Measurements from ENCODE around the gene RAB23. TPM values are rescaled to one million over a fixed set of nuclear protein-coding genes. Genes with fewer than 3 reads are reported as not detected.

RAB23 gene
- total and polyA plus RNA-seq, 9 of the 15 experiments (the other 6 are each of a cell fraction or from before 2014, with no cell fraction given) = 3.4 to 18.0 (median 9.4) TPM

- Histone ChIP-seq H3K4me3 (no peak overlapping the region), H3K27me3 (ENCODE audit: control insufficient read depth in 2 of 2, insufficient read depth in 2 of 2, low read length in 2 of 2) (no peaks in the 10 kb centered on the region), H3K9me3 (replicated peaks; ENCODE audit: control insufficient read depth, insufficient read depth, low read depth, low read length) (no peaks in the 10 kb centered on the region), H3K9ac (ENCODE audit: insufficient read depth in 1 of 2, low read depth in 2 of 2, low read length in 2 of 2) (no peak overlapping the region), H2AFZ (ENCODE audit: low read depth, low read length) (no peak overlapping the region), H4K20me1 (replicated peaks; ENCODE audit: control insufficient read depth, insufficient read depth, low read length) (no peaks in the 10 kb centered on the region), H3K79me2 (ENCODE audit: control insufficient read depth, insufficient read depth, low read length) (no peaks in the 10 kb centered on the region), H3K27ac (ENCODE audit: extremely low read depth, low read depth, low read length) (no peak overlapping the region), H3K4me2 (ENCODE audit: insufficient read depth, low read length) (no peak overlapping the region), H3K9me1 (ENCODE audit: control insufficient read depth, insufficient read depth, low read length) (no peaks in the 10 kb centered on the region), H3K4me1 (replicated peaks in 1 of 2; ENCODE audit: control insufficient read depth in 2 of 2, insufficient read depth in 2 of 2, low read length in 2 of 2) (no peaks in the 10 kb centered on the region; a peak in 1 of 5 replicates), H3K36me3 (ENCODE audit: control insufficient read depth, insufficient read depth, low read length) (no peaks in the 10 kb centered on the region)
- in situ Hi-C loops (cut with MboI) (no loop called here), intact Hi-C loops (cut with micrococcal nuclease) (no loop called here)
- ATAC-seq (no peak), DNase-seq (ENCODE audit: extremely low read depth in 1 of 4, low spot score in 3 of 4) (peak in 3 of 4 experiments; percentile 25 to 54 (median 42)), FAIRE-seq (peak; percentile 65)
- WGBS (ENCODE audit: insufficient coverage, low coverage, missing lambda C conversion rate) = 34% methylated on average over 7 of the region's 7 CpGs
- no TSS peak for BruUV-seq (replicated peaks)
- ChIA-PET POLR2A (interaction anchor here (0.9 kb wide), 1 partner anchor 18 kb away, joined by 3 read pairs; no protein-coding TSS in a partner anchor), CTCF (ENCODE audit: low intra/inter-chr PET ratio) (no interaction called here)
- TF ChIP-seq XRCC4 (IDR thresholded peaks at IDR 0.05; ENCODE audit: extremely low read depth, insufficient read depth, insufficient read length) (no peak), BCLAF1 (IDR thresholded peaks at IDR 0.05; ENCODE audit: borderline replicate concordance in 1 of 2, control insufficient read depth in 1 of 2, low read depth in 2 of 2, low read length in 1 of 2) (no peak), ZNF146 (CRISPR knock-in tag; IDR thresholded peaks at IDR 0.05; ENCODE audit: unreplicated experiment) (no peak), CTBP1 (IDR thresholded peaks at IDR 0.05; ENCODE audit: borderline replicate concordance) (no peak), GTF3C2 (IDR thresholded peaks at IDR 0.05; ENCODE audit: borderline replicate concordance, extremely low read depth, insufficient read length) (no peak), FOS (IDR thresholded peaks at IDR 0.05; ENCODE audit: extremely low read depth, insufficient read length) (peak; percentile 5), SREBF2 (CRISPR knock-in tag; IDR thresholded peaks at IDR 0.05) (no peak), CBFA2T2 (conservative IDR thresholded peaks at IDR 0.05) (no peak), FOXM1 (IDR thresholded peaks at IDR 0.05; ENCODE audit: low read depth) (peak; percentile 18; the same call in 1 of the 2 replicates), FOXM1 (CRISPR knock-in tag; IDR thresholded peaks at IDR 0.05; ENCODE audit: low read depth) (no peak), SUPT5H (IDR thresholded peaks at IDR 0.05) (no peak), YBX1 (IDR thresholded peaks at IDR 0.05) (no peak)
- TF ChIP-seq, protein P1, sequence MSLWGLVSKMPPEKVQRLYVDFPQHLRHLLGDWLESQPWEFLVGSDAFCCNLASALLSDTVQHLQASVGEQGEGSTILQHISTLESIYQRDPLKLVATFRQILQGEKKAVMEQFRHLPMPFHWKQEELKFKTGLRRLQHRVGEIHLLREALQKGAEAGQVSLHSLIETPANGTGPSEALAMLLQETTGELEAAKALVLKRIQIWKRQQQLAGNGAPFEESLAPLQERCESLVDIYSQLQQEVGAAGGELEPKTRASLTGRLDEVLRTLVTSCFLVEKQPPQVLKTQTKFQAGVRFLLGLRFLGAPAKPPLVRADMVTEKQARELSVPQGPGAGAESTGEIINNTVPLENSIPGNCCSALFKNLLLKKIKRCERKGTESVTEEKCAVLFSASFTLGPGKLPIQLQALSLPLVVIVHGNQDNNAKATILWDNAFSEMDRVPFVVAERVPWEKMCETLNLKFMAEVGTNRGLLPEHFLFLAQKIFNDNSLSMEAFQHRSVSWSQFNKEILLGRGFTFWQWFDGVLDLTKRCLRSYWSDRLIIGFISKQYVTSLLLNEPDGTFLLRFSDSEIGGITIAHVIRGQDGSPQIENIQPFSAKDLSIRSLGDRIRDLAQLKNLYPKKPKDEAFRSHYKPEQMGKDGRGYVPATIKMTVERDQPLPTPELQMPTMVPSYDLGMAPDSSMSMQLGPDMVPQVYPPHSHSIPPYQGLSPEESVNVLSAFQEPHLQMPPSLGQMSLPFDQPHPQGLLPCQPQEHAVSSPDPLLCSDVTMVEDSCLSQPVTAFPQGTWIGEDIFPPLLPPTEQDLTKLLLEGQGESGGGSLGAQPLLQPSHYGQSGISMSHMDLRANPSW (CRISPR knock-in tag; IDR thresholded peaks at IDR 0.05) = no peak
- TF ChIP-seq, protein P2, sequence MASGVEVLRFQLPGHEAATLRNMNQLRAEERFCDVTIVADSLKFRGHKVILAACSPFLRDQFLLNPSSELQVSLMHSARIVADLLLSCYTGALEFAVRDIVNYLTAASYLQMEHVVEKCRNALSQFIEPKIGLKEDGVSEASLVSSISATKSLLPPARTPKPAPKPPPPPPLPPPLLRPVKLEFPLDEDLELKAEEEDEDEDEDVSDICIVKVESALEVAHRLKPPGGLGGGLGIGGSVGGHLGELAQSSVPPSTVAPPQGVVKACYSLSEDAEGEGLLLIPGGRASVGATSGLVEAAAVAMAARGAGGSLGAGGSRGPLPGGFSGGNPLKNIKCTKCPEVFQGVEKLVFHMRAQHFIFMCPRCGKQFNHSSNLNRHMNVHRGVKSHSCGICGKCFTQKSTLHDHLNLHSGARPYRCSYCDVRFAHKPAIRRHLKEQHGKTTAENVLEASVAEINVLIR (CRISPR knock-in tag; IDR thresholded peaks at IDR 0.05) = no peak
These were observed 21.8 kb upstream of the RAB23 start for GRCh38 chr6:57243954-57244353.

All from K562 (cell line).